NK-92 treated with Interleukin-12 subunit alpha and Interleukin-12 subunit beta, amount 100 ng/mL, for 24 hours (cell line): ENCODE measurements around the gene DMTF1.
"Not testable (repeated sequence)": the region's sequence is repeated elsewhere in the genome, so short reads cannot be mapped to it uniquely, and the experiment has no call there.

Source experiments
- DNase-seq: peaks from one replicate; lab custom pipeline; 2025; lab: John Stamatoyannopoulos, UW

Gene DMTF1, protein sequence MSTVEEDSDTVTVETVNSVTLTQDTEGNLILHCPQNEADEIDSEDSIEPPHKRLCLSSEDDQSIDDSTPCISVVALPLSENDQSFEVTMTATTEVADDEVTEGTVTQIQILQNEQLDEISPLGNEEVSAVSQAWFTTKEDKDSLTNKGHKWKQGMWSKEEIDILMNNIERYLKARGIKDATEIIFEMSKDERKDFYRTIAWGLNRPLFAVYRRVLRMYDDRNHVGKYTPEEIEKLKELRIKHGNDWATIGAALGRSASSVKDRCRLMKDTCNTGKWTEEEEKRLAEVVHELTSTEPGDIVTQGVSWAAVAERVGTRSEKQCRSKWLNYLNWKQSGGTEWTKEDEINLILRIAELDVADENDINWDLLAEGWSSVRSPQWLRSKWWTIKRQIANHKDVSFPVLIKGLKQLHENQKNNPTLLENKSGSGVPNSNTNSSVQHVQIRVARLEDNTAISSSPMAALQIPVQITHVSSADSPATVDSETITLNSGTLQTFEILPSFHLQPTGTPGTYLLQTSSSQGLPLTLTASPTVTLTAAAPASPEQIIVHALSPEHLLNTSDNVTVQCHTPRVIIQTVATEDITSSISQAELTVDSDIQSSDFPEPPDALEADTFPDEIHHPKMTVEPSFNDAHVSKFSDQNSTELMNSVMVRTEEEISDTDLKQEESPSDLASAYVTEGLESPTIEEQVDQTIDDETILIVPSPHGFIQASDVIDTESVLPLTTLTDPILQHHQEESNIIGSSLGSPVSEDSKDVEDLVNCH

DNA sequence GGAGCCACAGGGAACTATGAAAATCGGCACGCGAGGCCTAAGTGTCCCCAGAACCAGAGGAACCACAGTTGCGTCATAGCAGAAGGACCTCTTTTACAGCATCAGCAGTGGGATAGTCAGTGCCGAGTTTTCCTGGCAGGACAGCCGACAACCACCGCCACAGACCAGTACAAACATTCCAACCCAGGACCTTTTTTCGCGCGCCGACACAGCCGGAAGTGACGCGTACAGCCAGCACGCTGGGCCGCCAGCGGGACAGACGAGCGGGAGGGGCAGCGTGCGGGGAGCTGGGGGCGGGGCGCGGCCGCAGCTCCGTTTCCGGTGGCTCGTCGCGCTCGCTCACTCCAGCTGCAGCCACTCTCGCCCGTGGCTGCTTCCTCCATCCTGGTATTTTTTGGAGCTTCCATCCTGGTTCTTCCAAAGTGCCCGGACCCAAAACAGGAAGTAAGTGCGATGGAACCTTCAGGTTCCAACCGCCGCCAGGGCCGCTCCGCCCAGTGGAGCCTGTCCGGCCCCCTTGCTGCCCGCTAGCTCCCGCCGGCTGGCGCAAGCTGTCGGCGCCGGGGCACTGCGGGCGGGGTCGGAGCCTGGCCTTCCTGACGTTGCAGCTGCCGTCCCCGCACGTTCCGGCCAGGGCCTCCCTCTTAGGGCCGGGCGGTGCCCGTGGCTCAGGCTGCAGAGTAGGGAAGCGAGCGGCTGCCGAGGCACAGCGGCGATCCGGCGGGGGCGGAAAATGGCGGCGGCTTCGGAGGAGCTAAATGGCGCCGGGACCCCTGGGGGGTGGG lies at the start of gene DMTF1:
Gene DMTF1 (plus strand): TSS at position 342 of the 785 bp plus-strand sequence. CDS start 12,489 bp downstream, outside the sequence.
- DNase-seq, result peak; percentile 87

DNA sequence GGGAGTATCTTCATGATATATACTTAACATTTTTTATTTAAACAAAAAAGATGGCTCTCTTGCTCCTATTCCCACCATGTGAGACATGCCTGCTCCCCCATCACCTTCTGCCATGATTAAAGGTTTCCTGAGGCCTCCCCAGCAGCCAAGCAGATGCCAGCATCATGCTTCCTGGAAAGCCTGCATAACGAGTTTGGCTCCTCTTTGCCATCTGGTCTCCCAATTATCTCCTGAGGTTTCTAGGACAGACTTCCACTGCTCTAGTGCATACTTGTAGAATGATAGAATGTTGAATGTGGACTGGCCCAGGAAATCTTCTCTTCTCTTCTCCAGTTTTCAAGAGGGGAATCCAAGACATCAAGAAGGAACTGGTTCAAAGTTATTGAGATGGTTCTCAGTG lies 46.9 kb upstream of the DMTF1 start:
- DNase-seq, result no peak

DNA sequence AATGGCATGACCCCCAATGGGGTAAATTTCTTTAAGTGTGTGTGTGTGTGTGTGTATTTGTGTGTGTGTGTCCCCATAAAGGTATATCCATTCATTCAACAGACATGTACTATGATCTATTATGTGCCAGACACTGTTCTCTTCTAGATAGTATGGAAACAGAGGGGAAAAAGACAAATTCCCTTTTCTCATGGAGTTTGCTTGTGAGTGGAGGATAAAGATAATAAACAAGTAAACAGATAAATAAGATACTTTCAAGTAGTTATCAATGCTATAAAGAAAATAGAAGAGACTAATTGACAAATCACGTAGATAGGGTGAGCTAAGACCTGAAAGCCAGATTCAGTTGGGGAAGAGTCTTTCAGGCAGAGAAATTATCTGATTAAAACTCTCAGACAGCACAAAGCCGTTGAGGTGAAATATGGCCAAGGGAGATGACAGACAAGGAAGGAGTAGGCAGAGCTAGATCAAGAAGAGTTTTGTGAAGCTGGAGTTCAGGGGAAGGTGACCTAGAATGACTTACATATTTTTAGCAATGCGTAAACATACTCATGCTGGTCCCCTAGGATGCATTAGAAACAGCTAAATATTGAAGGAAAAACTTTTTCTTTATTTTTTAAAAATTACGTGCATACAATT lies 45.2 kb upstream of the DMTF1 start:
- DNase-seq, result no peak

DNA sequence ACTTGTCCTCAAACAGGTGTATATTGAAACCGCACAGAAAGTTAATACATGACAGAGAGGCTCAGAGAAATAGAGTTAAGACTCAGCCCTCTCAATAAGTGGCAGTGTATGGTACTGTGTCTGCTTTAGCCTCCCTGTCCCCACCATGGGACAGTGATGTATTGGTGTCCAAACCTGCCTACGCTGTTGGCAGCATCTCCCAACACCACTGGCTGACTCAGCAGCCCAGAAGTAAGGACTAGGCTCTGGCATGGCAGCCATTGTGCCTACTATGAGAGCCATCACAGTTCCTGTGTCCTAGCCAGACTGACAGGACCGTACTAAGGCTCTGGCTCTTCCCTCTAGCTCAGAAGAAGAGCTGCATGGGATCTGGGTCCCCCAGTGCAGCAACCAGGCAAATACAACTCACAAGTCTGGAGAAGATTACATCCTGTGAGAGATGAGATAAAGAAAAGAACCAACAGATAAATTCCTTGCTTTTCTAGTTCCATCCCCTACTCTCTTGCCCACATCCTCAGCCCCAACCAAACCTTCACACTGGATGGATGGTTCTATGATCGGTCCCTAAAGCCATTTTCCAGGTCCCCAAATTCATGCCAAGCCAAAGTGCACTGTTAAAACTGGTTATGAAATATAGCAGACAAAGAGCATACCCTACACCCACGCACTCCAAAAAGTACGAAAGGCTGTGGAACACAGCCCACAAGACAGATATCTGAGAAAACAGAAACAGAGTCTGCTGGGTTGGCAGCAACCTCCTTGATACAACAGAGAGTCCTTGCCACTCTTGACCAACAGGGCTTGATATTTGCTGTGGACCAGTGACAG lies 44.1 kb upstream of the DMTF1 start:
- DNase-seq, result no peak

- DNase-seq, result no peak
Measured at GRCh38 chr7:87110778-87111177, 41.5 kb upstream of the DMTF1 start.

- no peak for DNase-seq
Measured at GRCh38 chr7:87111877-87112276, 40.4 kb upstream of the DMTF1 start.

DNA sequence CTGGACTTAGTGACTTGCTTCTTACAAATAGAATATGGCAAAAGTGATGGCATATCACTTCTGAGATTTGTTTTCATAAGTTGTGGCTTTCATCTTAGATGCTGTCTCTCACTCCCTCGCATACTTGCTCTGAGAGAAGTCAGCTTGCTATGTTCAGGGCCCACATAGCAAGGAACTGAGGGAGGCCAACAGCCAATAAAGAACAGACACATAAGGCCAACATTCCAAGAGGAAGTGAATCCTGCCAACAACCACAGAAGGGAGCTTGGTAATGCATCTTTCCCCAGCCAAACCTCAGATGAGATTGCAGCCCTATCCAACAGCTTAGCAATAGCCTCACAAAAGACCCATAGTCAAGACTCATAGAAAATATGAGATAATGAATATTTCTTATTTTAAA lies 39.2 kb upstream of the DMTF1 start:
- no peak for DNase-seq

DNA sequence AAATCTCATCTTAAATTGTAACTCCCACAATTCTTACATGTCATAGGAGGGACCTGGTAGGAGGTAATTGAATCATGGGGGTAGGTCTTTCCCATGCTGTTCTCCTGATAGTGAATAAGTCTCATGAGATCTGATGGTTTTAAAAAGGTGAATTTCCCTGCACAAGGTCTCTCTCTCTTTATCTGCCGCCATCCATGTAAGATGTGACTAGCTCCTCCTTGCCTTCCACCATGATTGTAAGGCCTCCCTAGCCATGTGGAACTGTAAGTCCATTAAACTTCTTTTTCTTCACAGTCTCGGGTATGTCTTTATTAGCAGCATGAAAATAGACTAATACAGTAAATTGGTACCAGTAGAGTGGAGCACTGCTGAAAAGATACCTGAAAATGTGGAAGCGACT lies 38.3 kb upstream of the DMTF1 start:
- not testable (repeated sequence) for DNase-seq

DNA sequence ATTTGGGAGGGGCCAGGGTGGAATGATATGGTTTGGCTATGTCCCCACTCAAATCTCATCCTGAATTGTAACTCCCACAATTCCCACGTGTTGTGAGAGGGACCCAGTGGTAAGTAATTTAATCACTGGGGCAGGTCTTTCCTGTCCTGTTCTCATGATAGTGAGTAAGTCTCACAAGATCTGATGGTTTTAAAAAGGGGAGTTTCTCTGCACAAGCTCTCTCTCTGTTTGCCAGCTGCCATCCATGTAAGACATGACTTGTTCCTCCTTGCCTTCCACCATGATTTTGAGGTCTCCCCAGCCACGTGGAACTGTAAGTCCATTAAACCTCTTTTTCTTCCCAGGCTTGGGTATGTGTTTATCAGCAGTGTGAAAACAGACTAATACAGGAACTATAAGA lies 36.5 kb upstream of the DMTF1 start:
- not testable (repeated sequence) for DNase-seq

DNA sequence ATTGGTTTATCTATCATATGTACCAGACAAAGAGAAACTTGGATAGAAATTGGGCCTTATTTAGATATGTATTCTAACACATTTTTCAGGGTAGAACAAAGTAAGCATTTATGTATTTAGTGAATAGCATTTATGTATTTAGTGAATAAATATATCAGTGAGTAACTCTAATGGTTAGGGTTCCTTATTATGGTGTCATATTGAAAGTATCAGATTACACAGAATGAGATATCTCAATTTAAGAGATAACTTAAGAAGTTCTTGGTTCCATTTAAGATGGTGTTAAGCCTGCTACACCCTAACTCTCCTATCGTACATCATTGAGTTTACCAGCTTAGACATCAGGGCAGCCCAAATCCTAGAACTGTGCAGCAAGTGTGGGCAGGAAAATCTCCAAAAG lies 35.9 kb upstream of the DMTF1 start:
- no peak for DNase-seq

DNA sequence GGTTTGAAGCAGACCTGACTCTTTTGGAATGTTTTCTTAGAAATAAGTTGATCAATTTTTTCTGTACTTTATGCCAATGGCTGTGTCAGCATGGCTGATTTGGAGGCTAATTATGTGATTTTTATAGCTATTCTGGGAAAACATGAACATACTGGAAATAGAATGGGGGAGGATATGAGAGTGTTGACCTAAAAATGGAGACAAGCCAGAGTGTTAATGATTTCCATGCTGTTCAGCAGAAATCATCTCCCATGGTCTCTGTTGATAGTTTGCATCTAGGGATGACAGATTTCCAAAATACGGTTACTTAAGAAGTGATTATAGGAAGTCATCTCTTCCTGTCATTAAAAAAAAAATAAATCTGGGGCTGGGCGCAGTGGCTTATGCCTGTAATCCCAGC lies 32.7 kb upstream of the DMTF1 start:
- DNase-seq, result no peak

- DNase-seq, result no peak
Measured at GRCh38 chr7:87123105-87123504, 29.1 kb upstream of the DMTF1 start.

GRCh38 chr7:87127019-87127418 lies 25.2 kb upstream of the DMTF1 start:
- DNase-seq, result no peak

GRCh38 chr7:87128861-87129267 lies 23.4 kb upstream of the DMTF1 start:
- DNase-seq, result no peak

DNA sequence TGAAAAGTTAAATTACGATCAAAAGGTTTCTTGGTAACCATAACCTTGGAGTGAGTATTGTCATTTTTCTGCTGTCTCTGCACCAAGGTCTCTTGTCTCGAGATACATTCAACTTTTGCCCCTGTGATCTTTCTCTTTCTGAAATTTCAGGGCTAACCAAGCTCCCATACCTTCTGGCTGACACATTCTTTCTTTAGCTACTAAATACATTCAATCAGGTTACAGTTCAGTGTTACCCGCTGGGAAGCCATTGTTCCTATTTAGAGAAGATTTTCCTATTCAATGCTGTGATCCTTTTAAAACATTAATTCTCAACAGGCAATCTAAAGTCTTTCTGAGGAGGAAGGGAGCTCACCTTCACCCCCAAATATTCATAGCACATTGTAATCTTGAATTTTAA lies 22.9 kb upstream of the DMTF1 start:
- no peak for DNase-seq

DNA sequence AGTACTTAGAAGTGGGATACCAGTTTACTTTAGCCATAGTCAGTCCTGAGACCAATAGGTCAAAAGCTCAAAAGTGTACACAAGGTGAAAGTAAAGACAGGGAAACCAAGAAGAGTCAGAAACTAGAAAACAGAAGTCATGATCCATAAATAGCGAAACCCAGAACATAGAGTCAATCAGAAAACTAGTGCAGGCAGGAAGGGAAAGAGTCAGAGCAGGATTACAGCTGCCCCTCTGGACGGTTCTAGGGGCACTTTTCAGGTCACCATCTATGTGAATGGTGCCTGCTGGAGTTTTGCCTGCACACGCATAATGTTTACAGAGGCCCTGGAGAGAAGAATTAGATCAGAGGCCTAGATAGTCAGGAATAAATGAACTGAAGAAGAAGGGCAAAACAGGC lies 22.4 kb upstream of the DMTF1 start:
- DNase-seq, result no peak

- no peak for DNase-seq
Measured at GRCh38 chr7:87131771-87132170, 20.5 kb upstream of the DMTF1 start.

DNA sequence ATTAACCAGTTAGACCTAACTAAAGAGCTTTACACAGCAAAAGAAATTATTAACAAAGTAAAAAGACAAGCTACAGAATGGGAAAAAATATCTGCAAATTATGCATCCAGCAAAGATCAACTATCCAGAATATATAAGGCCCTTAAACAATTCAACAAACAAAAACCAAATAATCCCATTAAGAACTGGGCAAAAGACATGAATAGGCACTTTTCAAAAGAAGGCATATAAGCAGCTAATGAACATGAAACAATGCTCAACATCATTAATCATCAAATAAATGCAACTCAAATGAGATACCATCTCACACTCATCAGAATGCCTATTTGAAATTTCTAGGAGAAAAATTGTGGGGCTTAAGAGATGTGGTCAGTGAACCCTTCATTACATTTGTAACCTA lies 15.0 kb upstream of the DMTF1 start:
- no peak for DNase-seq

GRCh38 chr7:87139514-87139913 lies 12.7 kb upstream of the DMTF1 start:
- no peak for DNase-seq

GRCh38 chr7:87140271-87140748 lies 11.9 kb upstream of the DMTF1 start:
- no peak for DNase-seq

GRCh38 chr7:87144173-87144657 lies 8.0 kb upstream of the DMTF1 start:
- DNase-seq, result no peak
